Tongue (tissue), 3 donors: ENCODE measurements around the gene KRTAP9-2. TPM values are rescaled to one million over a fixed set of nuclear protein-coding genes. Genes with fewer than 3 reads are reported as not detected.
"Not testable (repeated sequence)": the region's sequence is repeated elsewhere in the genome, so short reads cannot be mapped to it uniquely, and the experiment has no call there.

Source experiments
- DNase-seq: peaks from one replicate; pipeline ENCODE4 v3.0.0-alpha.2; 2015
- small RNA-seq: library from RNA; depleted of rRNA; stranded (forward); fragments of <200 nt; gene quantifications from one replicate; pipeline ENCODE3, GENCODE V24; 2014; ENCODE audit warnings: low replicate concordance
- total RNA-seq: library from RNA; depleted of rRNA; stranded (reverse); fragments of >200 nt; gene quantifications from one replicate; pipeline ENCODE4 v1.2.3, GENCODE V29; 2014

The KRTAP9-2 gene
- total RNA-seq, 1 donor from 2014 or later, result not detected

DNA sequence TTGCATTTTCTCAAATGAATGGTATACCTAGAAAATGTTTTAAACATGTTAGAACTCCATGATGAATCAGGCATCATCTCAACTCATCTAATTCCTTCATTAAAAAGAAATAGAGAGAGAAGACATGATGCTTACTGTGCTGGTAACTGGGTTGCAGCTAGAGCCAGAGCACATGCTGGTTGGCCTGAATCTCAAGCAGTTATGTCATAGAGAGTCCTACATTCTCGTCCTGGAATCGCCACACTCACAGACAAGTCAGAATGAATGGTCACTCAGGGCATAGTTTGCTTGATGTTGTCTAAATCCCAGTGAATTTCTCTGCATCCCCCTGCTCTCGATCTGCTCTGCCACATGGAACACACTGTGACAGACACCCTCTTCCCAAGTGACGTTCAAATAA is 10.7 kb downstream of the KRTAP9-2 start:
- not testable (repeated sequence) for DNase-seq

DNA sequence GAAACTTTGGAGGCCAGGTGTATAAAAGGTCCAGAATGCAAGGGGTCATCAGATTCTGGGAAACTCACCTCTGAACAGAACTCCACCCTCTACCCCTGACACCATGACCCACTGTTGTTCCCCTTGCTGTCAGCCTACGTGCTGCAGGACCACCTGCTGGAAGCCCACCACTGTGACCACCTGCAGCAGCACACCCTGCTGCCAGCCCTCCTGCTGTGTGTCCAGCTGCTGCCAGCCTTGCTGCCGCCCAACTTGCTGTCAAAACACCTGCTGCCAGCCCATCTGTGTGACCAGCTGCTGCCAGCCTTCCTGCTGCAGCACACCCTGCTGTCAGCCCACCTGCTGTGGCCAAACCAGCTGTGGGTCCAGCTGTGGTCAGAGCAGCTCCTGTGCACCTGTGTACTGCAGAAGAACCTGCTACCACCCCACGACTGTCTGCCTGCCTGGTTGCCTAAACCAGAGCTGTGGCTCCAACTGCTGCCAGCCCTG is 11.5 kb downstream of the KRTAP9-2 start, which contains the start of gene KRTAP9-8:
TSS of gene KRTAP9-8 (plus strand) at position 51 of the 489 bp plus-strand sequence. CDS start at position 104, 53 bp downstream.
- DNase-seq, result not testable (repeated sequence)

DNA sequence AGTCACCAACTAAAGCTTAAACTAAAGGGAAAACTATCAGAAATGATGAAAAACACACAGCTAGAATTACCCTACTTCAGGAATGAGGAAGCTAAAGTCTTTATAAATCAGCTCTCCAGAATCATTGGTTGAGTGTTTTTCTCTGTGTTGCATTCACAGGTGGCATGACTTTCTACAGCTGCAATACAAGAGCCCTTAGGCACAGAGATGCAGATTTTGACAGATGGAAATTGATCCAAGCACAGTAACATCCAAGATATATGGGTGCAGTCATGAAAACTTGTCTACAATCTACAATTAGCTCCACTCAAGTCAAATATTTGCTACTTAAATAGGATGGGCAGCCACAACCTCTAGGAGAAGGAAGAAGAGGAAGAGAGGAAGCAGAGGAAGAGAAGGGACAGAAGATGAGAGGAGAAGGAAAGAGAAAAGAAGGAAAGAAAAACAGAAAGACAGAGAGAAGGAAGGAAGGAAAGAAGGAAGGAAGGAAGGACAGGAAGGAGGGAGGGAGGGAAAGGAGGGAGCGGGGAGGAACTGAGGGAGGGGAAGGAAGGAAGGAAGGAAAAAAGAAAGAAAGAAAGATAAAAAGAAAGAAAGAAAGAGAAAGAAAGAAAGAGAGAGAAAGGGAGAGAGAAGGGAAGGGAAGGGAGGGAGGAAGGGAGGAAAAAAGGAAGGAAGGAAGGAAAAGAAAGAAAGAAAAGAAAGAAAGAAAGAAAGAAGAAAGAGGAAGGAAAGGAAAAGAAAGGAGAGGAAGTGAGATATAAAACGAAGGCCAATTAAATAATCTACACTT is 20.7 kb downstream of the KRTAP9-2 start:
- DNase-seq, result not testable (repeated sequence)

DNA sequence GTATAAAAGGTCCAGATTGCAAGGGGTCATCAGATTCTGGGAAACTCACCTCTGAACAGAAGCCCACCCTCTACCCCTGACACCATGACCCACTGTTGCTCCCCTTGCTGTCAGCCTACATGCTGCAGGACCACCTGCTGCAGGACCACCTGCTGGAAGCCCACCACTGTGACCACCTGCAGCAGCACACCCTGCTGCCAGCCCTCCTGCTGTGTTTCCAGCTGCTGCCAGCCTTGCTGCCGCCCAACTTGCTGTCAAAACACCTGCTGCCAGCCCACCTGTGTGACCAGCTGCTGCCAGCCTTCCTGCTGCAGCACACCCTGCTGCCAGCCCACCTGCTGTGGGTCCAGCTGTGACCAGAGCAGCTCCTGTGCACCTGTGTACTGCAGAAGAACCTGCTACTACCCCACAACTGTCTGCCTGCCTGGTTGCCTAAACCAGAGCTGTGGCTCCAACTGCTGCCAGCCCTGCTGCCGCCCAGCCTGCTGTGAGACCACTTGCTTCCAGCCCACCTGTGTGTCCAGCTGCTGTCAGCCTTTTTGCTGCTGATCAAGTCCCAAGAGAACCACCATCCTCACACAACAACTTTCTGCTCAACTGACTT is 23.3 kb downstream of the KRTAP9-2 start, which contains the start of gene KRTAP9-4:
TSS of gene KRTAP9-4 (plus strand) at position 51 of the 604 bp plus-strand sequence. CDS start at position 85, 34 bp downstream.
- not testable (repeated sequence) for DNase-seq

DNA sequence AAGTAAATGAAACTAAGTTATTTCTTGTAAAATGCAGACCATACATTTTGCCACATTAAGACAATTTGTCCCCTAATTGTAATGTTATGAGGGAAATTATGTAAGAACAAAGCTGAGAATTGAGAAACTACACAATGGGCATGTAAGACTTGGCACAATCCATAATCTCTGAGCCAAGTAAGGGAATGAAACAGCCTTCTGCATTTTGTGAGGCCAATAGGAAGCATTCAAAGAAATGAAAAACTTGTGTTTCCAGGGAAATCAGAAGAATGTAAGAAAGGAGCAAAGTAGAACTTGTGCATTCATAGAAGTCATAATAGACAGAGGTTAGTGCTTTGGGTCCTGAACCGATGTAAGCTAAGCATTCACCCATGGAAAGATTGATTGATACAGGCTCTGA is 24.8 kb downstream of the KRTAP9-2 start:
- DNase-seq, result no peak

DNA sequence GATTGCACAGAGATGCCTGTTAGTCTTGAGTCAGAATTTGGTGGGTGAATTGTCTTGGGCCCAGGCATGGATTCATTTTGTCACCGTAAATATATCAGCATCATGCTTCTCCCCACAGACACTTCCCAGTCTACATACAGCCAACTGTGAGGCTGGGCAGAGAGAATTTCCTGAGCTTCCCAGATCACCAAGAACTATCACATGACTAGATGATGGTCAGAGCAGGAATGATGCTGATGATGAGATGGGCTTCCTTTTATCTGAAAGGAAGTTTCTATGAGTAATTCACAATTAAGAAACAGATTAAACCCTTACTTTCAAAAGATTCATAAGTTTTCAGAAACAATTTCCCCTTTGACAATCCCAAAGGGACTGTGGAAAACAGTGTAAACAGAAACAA is 28.4 kb downstream of the KRTAP9-2 start:
- DNase-seq, result no peak

DNA sequence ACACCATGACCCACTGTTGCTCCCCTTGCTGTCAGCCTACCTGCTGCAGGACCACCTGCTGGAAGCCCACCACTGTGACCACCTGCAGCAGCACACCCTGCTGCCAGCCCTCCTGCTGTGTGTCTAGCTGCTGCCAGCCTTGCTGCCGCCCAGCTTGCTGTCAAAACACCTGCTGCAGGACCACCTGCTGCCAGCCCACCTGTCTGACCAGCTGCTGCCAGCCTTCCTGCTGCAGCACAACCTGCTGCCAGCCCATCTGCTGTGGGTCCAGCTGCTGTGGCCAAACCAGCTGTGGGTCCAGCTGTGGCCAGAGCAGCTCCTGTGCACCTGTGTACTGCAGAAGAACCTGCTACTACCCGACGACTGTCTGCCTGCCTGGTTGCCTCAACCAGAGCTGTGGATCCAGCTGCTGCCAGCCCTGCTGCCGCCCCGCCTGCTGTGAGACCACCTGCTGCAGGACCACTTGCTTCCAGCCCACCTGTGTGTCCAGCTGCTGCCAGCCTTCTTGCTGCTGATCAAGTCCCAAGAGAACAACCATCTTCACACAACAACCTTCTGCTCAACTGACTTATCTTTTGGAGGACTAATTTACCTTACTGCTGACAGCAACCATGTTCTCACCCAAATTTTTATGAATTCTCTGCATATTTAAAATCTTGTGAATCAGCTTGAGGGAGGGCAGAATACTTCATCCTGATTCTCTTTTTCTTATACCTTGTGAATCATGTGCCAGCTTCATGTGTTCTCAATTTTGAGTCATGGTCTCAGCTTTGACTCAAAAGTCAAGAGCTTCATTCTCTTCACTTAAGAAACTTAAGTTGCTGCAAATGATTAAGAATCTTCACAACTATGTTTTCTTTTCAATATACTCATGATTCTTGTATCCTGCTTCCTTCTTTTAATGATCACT is 29.2 kb downstream of the KRTAP9-2 start, which contains the start of gene KRTAP9-9:
TSS of gene KRTAP9-9 (plus strand) at position 4 of the 910 bp plus-strand sequence.
- not testable (repeated sequence) for DNase-seq

DNA sequence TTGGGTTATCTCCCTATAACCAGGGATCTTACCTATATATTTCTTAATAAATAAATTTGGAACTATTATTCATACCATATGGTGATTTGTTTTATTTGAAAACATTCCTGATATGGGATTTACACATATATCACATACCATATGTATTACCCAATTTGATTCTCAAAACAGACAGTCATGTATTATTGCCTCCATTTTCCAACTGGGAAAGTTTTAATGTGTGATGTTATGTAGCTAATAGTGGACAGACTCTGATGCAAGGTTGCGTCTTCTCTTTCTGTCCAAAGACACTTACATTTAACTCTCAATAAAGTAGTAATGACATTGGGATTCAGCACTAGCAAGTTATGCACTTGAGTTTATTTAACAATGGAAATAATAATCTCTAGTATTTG is 29.8 kb downstream of the KRTAP9-2 start:
- DNase-seq, result no peak

DNA sequence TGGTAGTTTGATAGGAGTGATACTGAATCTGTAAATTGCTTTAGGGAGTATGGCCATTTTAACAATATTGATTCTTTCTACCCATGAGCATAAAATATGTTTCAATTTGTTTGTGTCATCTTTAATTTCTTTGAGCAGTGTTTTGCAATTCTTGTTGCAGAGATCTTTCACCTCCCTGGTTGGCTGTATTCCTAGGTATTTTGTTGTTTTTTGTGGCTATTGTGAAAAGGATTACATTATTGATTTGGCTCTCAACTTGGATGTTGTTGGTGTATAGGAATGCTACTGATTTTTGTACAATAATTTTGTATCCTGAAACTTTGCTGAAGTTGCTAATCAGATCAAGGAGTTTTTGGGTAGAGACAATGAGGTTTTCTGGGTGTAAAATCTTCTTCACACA is 32.0 kb downstream of the KRTAP9-2 start:
- DNase-seq, result no peak

DNA sequence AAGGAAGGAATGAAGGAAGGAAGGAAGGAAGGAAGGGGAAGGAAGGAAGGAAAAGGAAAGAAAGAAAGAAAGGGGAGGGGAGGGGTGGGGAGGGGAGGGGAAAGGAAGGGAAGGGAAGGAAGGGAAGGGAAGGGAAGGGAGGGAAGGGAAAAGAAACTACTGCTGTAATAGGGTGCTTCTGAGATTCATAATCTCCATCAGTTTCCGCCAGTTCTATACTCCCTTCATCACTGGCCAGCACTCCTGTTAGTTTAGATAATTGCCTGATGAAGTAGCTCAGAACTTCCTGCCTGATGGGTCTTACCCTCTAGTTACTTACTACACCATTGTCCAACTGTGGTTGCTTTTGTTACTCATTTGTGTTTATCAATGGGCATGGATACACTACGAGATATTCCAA is 36.8 kb downstream of the KRTAP9-2 start:
- no peak for DNase-seq

DNA sequence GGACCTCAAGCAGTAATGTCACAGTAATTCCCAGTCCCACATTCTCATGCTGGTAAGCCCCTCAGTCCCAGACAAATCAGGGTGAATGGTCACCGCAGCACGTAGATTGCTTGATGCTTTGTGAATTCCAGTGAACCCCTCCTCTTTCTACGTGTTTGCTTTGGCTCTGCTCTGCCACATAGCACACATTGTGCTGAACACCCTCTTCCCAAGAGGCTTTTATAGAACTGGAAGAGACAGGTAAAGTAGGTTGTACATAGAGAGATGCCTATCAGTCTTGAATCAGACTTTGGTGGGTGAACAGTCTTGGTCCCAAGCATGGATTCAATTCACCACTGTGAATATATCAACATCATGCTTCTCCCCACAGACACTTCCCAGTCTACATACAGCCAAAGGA is 38.2 kb downstream of the KRTAP9-2 start:
- no peak for DNase-seq

DNA sequence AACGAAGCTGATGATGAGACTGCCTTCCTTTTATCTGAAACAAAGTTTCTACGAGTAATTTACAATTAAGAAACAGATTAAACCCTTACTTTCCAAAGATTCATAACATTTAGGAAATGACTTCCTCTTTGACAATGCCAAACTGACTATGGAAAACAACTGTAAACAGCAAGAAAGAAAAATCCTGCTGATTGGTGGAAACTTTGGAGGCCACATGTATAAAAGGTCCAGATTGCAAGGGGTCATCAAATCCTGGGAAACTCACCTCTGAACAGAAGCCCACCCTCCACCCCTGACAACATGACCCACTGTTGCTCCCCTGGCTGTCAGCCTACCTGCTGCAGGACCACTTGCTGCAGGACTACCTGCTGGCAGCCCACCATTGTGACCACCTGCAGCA is 38.6 kb downstream of the KRTAP9-2 start, which contains the start of gene KRTAP9-6:
TSS of gene KRTAP9-6 (plus strand) at position 301 of the 400 bp plus-strand sequence. CDS start at position 301, 0 bp downstream.
- DNase-seq, result no peak

DNA sequence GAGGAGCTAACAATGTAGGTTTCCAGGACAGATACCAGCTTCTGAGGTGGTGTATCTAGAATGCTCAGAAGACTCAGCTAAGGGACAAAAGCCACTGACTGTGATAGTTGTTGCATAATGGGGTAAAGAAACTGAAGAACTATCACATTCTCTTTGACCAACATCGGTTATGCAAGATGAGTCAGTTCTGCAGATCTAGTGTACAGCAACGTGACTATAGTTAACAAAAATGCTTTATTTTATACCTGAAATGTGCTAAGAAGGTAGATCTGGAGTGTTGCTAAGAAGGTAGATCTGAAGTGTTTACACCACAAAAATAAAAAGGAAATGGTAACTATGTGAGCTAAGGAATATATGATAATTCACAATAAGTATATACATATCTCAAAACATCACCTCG is 41.3 kb downstream of the KRTAP9-2 start:
- DNase-seq, result no peak

DNA sequence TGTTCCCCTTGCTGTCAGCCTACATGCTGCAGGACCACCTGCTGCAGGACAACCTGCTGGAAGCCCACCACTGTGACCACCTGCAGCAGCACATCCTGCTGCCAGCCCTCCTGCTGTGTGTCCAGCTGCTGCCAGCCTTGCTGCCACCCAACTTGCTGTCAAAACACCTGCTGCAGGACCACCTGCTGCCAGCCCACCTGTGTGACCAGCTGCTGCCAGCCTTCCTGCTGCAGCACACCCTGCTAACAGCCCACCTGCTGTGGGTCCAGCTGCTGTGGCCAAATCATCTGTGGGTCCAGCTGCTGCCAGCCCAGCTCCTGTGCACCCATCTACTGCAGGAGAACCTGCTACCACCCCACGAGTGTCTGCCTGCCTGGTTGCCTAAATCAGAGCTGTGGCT is 44.9 kb downstream of the KRTAP9-2 start:
- DNase-seq, result not testable (repeated sequence)

DNA sequence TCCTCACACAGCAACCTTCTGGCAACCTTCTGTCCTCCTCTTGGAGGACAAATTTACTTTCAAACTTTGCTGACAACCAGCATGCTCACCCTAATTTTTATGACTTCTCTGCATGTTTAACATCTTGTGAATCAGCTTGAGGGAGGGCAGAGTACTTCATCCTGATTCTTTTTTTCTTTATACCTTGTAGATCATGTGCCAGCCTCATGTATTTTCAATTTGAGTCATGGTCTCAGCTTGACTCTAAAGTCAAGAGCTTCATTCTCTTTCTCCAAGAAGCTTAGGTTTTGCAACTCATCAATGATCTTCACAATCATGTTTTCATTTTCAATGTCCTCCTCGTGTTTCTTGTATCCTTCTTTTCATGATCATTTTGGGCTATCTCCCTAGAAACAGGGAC is 45.4 kb downstream of the KRTAP9-2 start:
- DNase-seq, result no peak

DNA sequence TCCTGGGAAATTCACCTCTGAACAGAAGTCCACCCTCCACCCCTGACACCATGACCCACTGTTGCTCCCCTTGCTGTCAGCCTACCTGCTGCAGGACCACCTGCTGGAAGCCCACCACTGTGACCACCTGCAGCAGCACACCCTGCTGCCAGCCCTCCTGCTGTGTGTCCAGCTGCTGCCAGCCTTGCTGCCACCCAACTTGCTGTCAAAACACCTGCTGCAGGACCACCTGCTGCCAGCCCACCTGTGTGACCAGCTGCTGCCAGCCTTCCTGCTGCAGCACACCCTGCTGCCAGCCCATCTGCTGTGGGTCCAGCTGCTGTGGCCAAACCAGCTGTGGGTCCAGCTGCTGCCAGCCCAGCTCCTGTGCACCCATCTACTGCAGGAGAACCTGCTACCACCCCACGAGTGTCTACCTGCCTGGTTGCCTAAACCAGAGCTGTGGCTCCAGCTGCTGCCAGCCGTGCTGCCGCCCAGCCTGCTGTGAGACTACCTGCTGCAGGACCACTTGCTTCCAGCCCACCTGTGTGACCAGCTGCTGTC is 49.3 kb downstream of the KRTAP9-2 start, which contains the start of gene KRTAP9-7:
TSS of gene KRTAP9-7 (plus strand) at position 51 of the 543 bp plus-strand sequence. CDS start at position 51, 0 bp downstream.
- DNase-seq, result not testable (repeated sequence)

Small RNA genes lying within 50 kb of the gene (small RNA-seq; reads per million reads assigned to genes)
- gene KRTAP4-17P, result not detected

Other genes starting within 250 kb of the KRTAP9-2 start
- 7.7 TPM for gene KRT40, start 242.3 kb upstream of the KRTAP9-2 start, total RNA-seq
- not detected for gene KRTAP3-3, start 232.5 kb upstream of the KRTAP9-2 start, total RNA-seq
- gene KRTAP3-2, start 226.7 kb upstream of the KRTAP9-2 start, total RNA-seq, result not detected
- not detected for gene KRTAP3-1, start 217.5 kb upstream of the KRTAP9-2 start, total RNA-seq
- not detected for gene KRTAP1-5, start 199.4 kb upstream of the KRTAP9-2 start, total RNA-seq
- gene KRTAP1-4, start 196.5 kb upstream of the KRTAP9-2 start, total RNA-seq, result not detected
- not detected for gene KRTAP1-3, start 191.8 kb upstream of the KRTAP9-2 start, total RNA-seq
- gene KRTAP1-1, start 185.2 kb upstream of the KRTAP9-2 start, total RNA-seq, result not detected
- not detected for gene KRTAP2-1, start 179.3 kb upstream of the KRTAP9-2 start, total RNA-seq
- not detected for gene KRTAP2-2, start 171.4 kb upstream of the KRTAP9-2 start, total RNA-seq
- not detected for gene KRTAP2-3, start 166.5 kb upstream of the KRTAP9-2 start, total RNA-seq
- gene KRTAP2-4, start 160.8 kb upstream of the KRTAP9-2 start, total RNA-seq, result not detected
- gene KRTAP4-7, start 142.5 kb upstream of the KRTAP9-2 start, total RNA-seq, result not detected
- gene KRTAP4-8, start 128.5 kb upstream of the KRTAP9-2 start, total RNA-seq, result not detected
- not detected for gene KRTAP4-16, start 124.4 kb upstream of the KRTAP9-2 start, total RNA-seq
- not detected for gene KRTAP4-9, start 121.3 kb upstream of the KRTAP9-2 start, total RNA-seq
- not detected for gene KRTAP4-11, start 108.3 kb upstream of the KRTAP9-2 start, total RNA-seq
- not detected for gene KRTAP4-12, start 102.5 kb upstream of the KRTAP9-2 start, total RNA-seq
- gene KRTAP4-6, start 86.1 kb upstream of the KRTAP9-2 start, total RNA-seq, result not detected
- not detected for gene KRTAP4-5, start 76.8 kb upstream of the KRTAP9-2 start, total RNA-seq
- gene KRTAP4-4, start 65.9 kb upstream of the KRTAP9-2 start, total RNA-seq, result not detected
- gene KRTAP4-3, start 58.4 kb upstream of the KRTAP9-2 start, total RNA-seq, result not detected
- gene KRTAP4-2, start 48.4 kb upstream of the KRTAP9-2 start, total RNA-seq, result not detected
- not detected for gene KRTAP4-1, start 41.7 kb upstream of the KRTAP9-2 start, total RNA-seq
- gene KRTAP9-1, start 36.8 kb upstream of the KRTAP9-2 start, total RNA-seq, result not detected
- not detected for gene KRTAP9-3, start 5.8 kb downstream of the KRTAP9-2 start, total RNA-seq
- not detected for gene KRTAP9-8, start 11.4 kb downstream of the KRTAP9-2 start, total RNA-seq
- not detected for gene KRTAP9-4, start 23.0 kb downstream of the KRTAP9-2 start, total RNA-seq
- not detected for gene KRTAP9-9, start 28.7 kb downstream of the KRTAP9-2 start, total RNA-seq
- gene KRTAP9-6, start 38.7 kb downstream of the KRTAP9-2 start, total RNA-seq, result not detected
- gene KRTAP9-7, start 49.0 kb downstream of the KRTAP9-2 start, total RNA-seq, result not detected
- gene KRTAP29-1, start 76.2 kb downstream of the KRTAP9-2 start, total RNA-seq, result not detected
- not detected for gene KRTAP16-1, start 82.7 kb downstream of the KRTAP9-2 start, total RNA-seq
- gene KRTAP17-1, start 89.1 kb downstream of the KRTAP9-2 start, total RNA-seq, result 1.0 TPM
- not detected for gene KRT33A, start 124.2 kb downstream of the KRTAP9-2 start, total RNA-seq
- gene KRT33B, start 143.2 kb downstream of the KRTAP9-2 start, total RNA-seq, result 0.21 TPM
- 0.51 TPM for gene KRT34, start 155.7 kb downstream of the KRTAP9-2 start, total RNA-seq
- 6.1 TPM for gene KRT31, start 171.0 kb downstream of the KRTAP9-2 start, total RNA-seq
- not detected for gene KRT37, start 197.9 kb downstream of the KRTAP9-2 start, total RNA-seq
- gene KRT38, start 214.3 kb downstream of the KRTAP9-2 start, total RNA-seq, result not detected
- gene KRT32, start 240.7 kb downstream of the KRTAP9-2 start, total RNA-seq, result not detected